GM18909 (cell line): ENCODE results near the gene RCVRN.

ENCODE experiments used
- ATAC-seq: cut with Tn5 transposase; IDR thresholded peaks from one replicate; pipeline ENCODE4 v1.9.1; 2021; ENCODE audit warnings: mild to moderate bottlenecking; ENCODE audit not compliant: unreplicated experiment, poor library complexity

The RCVRN gene

DNA sequence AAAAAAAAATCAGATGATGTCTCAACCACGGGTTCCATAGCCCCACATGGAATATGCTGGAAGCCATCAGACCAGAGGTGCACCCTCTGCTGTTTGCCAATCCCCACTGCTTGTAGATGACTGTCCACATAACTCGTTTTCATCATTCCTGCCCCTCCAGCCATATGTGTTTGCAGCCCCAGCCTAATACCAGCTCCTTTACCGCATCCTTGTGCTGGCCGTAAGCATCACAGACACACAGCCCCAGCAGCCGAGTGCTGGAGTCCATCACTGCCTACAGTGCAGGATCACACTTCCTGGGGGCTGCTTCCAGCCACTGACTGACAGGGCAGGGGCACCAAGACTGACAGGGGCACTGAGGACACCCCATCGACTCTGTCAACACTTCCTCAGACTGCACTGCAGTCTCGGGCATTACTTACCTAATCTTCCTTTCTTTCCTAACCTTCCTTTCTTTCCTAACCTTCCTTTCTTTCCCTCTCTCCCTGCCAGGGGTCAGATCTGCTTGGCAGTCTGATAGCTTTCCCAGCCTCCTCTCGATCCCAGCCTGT is 5.0 kb downstream of the RCVRN start:
- no peak for ATAC-seq

DNA sequence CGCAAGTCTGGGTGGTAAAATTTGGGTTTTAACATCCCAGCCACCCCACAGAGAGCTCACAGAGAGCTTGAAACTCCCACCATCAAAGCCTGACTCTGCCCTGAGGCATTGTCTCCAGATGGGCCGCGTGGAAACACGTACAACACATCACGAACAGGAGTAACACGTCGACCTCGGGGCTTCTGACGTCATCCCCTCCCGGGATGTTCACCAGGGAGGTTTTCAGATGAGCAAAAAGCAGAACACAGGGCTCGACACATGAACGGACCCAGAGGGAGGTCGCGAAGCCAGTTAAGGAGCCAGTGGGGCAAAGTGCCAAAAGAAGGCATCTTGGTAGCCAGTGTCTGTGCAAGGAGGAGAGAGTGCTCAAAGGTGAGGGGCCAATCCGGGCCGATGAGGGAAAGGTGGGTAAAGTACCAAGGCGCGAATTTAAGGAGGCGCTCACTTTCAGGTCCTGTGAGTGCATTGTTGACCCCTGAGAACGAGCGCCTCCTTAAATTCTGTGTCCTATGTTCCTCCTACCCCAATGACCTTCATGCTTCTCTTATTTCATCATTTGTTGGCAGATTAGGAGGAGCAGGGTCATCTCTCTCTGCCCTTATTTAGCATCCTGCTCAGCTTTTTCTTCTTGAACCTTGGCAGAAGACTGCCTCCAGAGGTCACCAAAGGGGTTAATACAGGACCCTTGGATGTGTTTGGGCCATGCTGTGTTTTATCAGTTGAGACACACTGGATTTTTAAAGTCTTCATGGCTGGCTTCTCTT is 5.6 kb downstream of the RCVRN start:
- ATAC-seq, result no peak

DNA sequence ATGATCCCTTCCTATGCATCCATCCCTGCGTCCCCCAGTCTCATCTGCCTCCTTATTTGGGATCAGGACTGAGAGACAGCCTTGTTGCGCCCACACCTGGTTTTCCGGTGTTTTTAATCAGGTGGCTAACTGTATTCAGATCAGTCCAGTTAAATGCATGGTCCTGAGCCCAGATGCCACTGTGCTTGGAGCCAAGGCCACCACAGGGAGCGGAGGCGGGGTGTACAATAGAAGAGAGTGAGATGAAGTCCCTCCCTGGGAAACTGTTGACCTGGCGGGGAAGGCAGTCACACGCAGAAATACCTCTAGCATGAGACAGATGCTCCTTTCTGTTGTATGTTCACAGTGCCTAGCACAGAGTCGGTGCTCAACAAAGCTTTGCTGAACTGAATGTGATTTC is 6.3 kb downstream of the RCVRN start:
- no peak for ATAC-seq

DNA sequence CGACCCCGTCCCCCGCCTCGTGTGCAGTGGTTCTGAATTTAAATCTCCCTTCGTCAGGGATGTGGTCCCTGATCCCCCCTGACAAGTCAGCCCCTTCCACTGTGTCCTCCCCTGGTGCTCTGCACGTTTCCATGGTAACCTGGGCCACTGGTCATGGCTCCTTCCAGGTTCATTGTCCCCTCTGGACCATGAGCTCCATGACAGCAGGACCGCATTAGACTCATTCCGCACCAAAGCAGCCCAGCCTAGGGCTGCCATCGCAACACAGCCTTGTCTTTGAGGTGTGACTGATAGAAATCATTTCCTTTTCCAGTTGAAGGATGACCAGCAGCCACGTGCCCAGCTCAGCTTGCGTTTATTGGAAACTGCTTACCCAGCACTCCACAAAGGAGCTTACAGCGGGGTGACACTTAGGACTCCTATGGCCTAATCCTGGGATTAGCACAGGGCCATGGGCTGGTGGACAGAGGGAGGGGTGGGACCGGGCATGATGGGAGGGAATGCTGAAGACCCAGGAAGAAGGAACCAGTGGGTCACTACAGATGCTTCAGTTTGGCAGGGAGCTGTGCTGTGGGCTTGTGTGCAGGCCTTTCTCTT is 7.6 kb downstream of the RCVRN start:
- no peak for ATAC-seq

DNA sequence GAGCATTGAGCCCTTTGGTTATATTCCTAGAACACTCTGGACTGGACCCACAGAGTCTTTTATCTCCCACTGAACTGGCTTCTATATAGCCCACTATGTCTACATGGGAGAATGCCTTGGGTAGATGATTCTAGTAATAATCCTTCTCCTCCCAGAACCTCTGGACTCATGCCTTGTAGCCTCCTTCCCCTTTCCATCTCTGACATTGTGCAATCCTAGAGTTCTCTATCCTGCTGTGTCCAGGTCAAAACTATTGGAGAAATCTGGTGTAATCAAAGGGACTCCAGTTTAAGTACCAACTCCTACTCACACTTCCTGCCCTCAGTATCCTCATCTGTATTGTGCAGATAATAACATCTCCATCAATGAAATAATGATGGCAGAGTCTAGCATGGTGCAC is 9.1 kb downstream of the RCVRN start:
- ATAC-seq, result no peak

DNA sequence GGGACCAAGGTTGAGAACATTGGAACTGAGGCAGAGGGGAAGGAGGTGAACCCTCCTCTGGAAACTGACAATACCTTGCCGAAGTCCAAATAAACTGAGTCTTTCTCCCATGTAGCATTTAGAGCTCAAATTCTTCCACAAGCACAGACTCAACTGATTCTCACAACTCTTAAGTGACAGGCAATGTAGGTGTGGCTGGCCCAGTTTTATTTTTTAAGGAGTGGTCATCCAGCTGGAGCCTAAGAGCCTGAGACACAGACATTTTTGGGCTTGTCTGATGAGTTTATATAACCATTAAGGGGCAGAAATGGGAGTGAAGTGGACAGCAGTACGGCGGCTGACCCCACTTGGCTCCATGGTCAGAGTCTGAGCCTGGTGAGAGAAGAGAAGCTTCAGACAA is 10.8 kb downstream of the RCVRN start:
- no peak for ATAC-seq

DNA sequence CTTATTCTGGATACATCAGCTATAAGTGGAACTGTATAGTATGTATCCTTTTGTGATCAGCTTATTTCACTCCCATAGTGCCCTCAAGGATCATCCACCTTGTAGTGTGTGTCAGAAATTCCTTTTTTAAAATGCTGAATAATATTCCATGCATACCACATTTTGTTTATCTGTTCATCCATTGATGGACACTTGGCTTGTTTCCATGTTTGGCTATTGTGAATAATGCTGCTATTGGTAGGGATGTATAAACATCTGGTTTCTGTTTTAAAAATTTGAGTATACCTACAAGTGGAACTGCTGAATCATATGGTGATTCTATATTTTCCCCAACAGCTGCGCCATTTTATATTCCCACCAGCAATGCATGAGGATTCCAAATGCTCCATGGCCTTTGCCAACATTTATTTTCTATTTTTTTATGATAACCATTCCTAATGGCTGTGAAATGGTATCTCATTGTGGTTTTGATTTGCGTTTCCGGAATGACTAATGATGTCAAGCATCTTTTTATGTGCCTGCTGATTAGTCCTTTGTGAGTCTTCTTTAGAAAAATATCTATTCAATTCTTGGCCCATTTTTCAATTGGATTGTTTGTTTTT is 11.6 kb downstream of the RCVRN start:
- ATAC-seq, result no peak

DNA sequence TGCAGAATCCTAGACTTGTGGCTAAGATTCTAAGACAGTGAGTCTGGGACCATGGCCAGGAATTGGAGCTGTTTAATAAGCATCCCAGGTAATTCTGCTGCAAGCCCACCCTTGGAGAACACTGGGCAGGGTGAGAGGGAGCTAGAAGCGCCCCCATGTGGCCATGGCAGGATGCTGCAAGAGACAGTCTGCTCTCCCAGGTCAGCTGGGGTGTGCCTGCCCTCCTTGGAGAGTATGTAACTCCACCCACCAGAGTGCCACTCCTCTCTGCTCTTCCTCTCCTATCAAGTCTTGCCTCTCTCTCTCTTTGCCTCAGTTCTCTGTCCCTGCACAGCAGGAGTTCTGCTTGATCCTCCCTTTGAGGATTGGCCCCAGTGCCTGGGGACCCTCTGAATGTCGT is 14.9 kb downstream of the RCVRN start:
- no peak for ATAC-seq

DNA sequence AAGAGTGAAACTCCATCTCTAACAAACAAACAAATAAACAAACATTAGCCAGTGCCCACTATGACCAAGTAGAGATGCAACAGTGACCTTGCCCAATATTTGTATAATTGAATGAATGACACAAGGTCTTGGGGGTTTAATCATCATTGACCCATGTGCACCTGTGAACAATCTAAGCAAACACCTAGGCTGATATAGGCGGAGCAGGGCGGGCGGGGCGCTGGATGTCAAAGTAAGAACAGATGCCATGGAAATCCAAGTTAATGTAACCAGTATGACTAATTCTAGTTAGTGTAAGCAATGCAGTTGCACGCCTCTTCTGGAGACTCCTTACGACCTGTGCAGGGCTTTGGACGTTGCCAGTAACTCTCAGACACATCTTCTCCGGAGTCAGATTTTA is 17.6 kb downstream of the RCVRN start:
- no peak for ATAC-seq

DNA sequence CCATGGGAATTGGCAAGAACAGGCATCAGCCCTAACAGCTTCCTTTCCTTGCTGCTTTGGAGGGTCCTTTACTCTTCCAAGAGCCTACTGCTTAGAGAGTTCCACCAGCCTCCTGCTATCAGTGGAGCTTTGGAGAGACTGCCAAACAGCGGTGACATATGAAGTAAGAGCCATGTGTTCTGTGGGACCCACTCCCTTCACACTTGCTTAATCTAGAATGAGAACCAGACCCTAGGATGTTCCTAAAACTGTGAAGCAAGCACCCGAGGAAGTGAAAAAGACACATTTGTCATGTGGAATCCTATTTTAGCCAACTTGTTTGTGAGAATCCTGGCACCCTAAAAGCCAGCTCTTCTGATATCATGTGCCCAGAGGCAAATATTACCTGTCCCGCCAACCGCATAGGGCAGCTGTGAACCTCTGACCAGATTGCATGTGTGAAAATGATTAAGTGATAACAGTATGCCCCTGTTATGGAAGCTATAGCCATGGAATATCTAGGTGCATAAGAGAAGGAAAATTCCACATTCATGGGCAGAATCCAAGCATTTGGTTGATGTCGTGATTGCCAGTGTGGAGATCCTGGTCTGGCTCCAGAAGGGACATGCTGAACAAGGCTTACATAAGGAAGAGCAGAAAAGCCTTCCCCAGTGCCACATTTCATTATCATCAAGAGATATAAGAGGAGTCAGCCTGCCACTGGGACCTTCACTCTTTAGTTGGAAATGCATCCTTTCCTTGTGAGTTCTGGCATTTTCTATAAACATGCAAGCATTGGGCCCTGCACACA is 18.7 kb downstream of the RCVRN start:
- no peak for ATAC-seq

DNA sequence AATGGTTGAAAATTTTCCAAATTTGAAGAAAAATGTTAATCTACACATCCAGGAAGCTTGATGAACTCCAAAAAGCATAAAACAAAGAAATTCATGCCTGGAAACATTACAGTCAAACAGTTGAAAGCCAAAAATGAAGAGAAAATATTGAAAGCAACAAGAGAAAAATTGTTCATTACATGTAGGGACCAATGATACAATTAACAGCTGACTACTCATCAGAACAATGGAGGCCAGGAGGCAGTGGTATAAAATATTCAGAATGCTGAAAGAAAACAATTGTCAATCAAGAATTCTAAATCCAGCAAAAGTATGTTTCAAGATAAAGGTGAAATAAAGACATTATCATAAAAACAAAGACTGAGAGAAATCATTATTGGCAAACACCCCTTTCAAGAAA is 21.6 kb downstream of the RCVRN start:
- ATAC-seq, result no peak

DNA sequence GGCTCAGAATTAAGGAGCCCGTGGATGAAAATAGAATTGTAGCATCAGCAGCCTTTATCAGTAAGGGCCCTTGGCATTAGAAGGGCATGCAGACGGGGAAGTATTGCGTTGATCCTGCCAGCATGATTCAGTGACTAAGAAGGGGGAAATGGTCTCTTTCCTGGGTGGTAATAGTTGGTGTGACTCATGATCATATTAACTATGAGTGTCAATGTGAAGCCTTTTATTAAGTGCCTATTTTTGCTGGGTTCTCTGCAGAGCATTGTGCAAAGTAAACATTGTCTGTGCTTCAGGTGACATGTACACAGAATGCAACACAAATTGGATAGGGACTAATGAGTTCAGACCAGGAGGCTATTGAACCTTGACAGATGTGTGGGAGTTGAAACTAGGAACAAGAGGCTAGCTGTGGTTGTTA is 24.5 kb downstream of the RCVRN start:
- no peak for ATAC-seq

DNA sequence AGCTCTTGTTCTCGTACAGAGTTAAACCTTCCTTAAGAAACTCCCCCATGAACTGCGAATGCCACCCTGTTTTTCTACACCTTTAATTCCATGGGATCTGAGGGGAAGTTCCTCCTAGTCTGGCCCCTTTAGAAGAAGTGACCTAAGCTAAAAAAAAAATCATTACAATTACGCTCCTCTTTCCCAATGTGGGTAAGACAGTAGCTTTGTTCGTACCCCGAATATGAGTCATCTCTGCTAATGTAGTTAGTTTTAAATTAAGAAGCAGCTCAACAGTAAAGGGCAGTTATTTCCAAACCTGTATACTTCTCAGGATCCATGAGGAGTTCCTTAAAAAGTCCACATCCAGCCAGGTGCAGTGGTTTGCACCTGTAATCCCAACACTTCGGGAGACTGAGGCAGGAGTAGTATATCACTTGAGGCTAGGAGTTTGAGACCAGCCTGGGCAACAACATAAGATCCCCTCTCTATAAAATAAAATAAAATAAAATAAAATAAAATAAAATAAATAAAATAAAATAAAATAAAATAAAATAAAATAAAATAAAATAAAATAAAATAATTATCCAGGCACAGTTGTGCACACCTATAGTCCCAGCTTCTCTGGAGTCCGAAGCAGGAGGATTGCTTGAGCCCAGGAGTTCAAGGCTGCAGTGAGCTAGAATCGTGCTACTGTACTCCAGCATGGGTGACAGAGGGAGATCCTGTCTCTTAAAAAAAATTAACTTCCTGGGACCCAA is 26.1 kb downstream of the RCVRN start:
- ATAC-seq, result no peak

DNA sequence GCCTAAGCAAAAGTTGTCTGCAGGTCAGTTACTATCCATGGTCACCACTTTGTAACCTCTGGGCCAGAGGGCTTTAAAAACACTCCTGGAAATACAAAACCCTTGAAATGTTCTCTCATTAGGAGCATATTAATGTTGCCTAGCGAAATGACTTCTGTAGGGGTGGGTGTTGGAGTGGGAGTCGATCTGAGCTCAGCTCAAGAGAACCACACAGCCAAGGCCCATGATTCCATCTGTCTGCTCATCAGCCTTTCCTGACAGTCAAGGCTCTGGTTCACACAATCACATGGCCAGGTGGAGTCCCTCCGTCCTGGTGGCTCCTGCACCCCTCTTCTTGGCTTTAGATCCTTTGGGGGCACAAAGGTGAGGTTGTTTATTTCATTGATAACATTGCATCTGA is 26.7 kb downstream of the RCVRN start:
- ATAC-seq, result no peak

DNA sequence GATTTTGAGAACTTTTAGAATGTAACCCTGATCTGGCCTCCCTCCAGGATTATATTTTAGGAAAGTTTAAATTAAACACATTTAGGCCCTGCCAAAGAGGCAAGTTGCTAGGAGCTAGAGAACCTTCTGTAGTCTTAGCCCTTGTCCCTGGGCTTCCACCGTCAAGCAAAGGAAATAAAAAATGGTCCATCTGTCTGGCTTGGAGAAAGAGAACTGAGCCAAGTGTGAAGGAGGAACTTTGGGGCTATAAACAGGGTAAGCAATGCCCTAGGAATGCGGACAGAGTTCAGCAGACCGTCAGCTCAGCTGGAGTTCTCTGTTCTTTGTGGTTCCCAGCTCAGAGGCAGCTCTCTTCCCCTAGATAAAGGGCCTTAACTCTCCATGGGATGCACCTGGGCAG is 29.6 kb downstream of the RCVRN start:
- no peak for ATAC-seq

DNA sequence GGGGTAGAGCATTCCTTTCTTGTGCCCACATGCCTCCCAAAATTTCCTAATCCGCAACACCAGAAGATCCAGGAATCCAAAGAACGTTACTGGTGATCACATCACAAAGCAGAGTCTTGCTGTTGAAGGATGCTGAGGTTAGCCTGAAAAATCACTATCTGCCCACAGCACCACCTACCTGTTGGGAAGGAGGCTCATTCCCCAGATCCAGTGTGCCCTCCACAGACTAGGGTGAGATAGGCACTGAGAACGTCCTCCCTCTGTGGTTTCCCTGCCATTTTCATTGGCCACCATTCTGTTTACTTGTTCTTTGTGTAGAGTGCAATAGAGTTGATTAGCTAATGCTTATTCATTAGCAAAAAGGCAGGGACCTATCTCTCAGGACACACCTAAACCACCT is 30.3 kb downstream of the RCVRN start:
- no peak for ATAC-seq

DNA sequence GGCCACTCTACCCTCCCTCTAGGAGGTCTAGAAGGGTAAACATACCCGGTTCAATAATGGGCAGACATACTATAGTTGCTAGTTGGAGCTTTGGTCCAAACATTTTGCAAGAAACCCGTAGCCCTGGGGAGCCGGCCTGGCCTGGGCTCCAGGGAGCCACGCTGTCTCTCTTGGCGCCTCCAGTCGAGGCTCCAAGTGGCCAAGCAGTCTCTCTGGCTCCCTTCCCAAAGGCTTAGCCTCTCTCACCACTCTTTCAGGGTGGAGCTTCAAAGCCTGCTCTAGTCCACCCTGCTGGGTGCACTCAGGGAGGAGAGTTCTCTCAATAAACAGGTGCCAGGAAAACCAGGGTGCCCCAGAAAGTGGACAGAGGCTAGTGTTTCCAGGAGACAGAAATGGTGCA is 32.2 kb downstream of the RCVRN start:
- no peak for ATAC-seq

DNA sequence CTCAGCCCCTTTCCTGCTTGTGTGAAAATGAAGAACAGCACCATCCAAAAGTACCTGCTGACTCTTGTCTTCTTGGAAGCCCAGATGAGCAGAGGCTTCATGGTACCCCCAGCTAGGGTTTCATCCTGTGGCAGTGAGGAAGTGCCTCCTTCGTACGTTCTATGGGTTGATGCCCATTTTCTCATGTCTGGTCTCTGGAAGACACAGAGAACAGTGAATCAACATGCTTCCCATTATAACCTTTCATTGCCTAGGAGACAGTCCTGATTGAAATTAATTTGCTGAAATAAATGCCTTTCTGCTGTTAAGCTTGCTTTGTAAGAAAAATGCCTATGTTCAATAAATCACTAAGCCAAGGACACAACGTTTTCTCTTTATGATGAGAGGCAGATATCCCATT is 36.5 kb downstream of the RCVRN start:
- ATAC-seq, result no peak

DNA sequence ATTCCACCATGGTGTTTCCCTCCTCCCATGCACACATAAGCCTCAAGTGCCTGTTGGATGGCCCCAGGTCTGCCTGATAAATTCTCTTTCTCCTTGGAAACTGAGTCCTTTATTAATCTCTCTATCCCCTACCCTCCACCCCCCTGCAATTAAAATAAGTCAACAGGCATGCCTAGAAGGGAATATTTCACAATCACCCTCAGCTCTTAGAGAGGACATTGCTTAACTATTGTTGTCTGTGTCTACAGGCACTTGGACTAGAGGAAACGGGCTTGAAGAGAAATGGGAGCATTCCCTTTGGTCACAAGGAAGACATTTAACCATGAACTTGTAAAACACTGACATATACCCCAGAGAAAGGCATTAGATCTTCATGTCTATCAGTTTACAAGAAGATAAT is 39.5 kb downstream of the RCVRN start:
- ATAC-seq, result no peak

DNA sequence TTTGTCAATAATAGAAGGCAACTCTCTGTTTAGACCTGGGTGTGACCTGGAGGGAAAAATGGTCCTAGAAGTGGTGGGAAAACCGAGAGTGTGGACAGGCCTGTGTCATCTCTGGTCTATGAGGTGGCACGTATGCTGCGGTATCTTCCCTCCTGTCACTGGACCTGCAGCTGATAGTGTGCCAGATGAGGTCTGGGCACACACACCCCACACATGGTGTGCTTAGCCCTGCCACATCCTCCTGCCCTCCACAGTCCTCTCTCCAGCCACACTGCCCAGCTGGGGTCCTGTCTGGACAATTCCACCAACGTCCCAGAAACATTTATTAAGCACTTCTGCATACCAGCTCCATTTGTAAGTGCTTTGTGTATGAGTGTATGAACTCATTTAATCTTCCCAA is 42.1 kb downstream of the RCVRN start:
- no peak for ATAC-seq
